HG02763 (cell line): ENCODE measurements around the gene MYL11.
"Not testable (repeated sequence)": the region's sequence is repeated elsewhere in the genome, so short reads cannot be mapped to it uniquely, and the experiment has no call there.

Source experiments
- ATAC-seq: cut with Tn5 transposase; IDR thresholded peaks from one replicate; pipeline ENCODE4 v1.9.1; 2021; ENCODE audit warnings: mild to moderate bottlenecking, moderate library complexity; ENCODE audit not compliant: unreplicated experiment

Gene MYL11, protein sequence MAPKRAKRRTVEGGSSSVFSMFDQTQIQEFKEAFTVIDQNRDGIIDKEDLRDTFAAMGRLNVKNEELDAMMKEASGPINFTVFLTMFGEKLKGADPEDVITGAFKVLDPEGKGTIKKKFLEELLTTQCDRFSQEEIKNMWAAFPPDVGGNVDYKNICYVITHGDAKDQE

DNA sequence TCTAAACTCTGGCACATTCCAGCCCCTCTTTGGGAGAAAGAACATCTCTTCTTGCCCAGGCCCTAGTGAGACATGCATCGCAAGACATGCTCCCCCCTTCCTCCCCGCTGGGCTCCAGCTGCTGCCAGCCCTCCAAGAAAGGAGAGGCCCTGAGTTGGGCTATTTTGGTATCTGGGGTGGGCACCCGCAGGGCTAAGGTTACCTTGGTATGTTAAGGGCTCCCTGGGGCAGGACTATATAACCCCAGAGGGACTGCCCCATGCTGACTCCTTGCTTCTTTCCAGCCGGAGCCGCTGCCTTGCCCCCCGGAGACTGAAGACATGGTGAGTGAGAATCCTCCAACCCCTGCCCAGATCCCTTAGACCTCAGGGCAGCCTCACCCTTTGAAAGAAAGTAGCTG is at the start of gene MYL11:
Gene MYL11 (plus strand): TSS at position 265 of the 400 bp plus-strand sequence. CDS start 56 bp downstream, at position 321.
- no peak for ATAC-seq

DNA sequence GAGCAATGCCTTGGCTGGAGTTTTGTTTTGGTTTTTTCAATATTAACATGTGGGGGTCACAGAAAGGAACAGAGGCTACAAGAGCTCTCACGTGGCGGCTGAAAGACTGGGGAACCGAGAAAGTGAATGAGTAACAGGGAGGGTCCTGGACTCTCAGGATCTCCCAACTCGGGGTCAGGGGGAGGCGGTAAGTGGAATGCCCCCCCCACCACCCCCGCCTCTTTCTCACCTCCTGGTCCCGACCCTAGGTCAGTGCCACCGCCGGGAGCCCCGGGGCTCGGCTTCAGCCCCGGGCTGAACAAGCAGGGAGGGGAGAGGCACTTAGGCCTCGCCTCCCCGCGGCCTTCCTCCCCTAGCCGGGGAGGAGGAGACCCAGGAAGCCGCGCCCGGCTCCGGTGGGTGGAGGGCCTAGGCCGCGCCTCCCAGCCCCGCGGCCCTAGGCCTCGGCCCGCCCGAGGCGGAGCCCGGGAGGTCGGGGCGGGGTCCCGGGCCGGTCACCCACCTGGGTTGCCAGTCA is 40.1 kb upstream of the MYL11 start:
- peak; percentile 82 for ATAC-seq

DNA sequence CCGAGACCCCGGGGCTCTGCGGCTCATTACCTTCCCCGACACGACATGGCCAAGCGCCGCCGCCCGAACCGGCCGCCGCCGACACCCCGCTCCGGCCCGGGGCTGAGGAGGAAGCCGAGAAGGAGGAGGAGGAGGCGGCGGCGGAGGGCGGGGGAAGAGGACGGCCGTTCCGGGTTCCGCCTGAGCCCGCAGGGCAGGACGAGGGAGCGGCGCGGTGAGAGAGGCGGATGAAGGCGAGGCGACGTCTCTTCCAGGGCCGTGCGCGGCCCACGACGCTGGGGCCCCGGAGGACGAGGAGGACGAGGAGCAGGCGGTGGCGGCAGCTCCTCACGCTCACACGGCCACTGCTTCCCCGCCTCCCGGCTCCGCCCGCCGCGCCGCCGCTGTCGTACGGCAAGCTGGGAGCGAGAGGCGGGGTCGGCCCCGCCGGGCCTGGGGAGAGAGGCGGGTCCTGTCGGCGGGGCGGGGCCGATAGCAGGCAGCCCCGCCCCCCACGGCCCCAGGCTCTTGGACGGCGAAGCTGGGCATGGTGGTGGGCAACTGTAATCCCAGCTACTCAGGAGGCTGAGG is 39.5 kb upstream of the MYL11 start:
- peak; percentile 76 for ATAC-seq

DNA sequence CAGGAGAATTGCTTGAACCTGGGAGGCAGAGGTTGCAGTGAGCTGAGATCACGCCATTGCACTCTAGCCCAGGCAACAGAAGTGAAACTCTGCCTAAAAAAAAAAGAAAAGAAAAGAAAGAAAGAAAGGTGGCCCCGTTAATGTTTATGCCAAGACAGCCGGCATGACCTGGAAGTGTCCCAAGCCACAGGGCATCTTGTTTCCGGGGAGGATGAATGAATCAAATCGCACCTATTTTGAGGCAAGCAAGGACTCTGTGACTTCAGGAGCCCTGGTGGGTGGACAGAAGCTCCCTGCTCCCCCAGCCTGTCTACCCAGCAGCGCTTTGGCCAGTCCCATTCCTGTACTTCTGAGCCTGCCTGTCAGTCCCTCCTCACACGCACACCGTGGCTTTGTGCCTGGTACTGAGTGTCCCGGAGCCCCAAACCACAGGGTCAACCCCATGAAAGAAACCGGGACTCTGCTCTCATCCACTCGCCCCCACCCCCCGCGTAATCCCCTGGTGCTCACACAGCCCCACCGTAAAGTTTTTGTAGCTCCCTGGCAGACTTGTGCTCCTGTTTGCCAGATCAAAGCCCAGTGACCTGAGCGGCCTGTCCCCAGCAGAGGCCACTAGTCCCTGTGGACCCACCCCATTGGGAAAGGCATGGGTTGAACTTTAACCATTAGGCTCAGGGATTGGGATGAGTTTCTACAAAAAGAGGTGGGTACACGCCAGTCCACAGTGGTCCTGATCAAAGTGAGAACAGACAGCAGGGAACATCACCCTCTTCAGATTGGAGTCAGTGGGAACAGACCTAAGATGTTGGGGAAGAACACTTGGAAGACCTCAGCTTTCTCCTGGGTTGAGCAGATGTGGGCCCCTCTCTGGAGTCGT is 38.8 kb upstream of the MYL11 start:
- ATAC-seq = peak; percentile 11

DNA sequence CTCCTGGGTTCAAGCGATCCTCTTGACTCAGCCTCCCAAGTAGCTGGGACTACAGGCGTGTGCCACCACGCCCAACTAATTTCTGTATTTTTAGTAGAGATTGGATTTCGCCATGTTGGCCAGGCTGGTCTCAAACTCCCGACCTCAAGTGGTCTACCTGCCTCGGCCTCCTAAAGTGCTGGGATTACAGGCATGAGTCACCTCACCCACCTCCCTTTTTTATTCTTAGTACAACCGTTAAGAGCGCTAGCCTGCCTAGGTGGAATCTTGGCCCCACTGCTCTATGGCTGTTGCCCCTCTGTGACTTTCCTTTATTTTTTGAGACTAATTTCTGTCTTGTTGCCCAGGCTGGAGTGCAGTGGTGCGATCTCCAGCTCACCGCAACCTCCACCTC is 36.6 kb upstream of the MYL11 start:
- not testable (repeated sequence) for ATAC-seq

DNA sequence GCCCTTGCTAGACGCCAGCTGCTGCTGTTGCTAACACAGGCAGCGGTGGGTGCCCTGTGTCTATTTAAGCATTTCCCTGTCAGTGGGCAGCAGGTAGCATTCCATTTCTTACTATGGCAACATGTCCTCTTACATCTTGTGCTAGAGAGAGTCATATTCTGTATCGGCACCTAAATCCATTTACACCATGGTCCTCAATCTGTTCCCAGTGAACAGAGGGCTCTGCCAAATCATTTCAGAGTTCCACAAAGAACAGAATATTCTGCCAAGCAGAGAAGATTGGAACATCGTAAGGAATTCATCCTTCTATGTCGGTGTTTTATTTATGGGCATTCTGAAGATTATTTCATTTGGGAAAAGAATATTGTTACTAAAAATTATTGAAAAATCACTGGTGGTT is 35.9 kb upstream of the MYL11 start:
- ATAC-seq = not testable (repeated sequence)

DNA sequence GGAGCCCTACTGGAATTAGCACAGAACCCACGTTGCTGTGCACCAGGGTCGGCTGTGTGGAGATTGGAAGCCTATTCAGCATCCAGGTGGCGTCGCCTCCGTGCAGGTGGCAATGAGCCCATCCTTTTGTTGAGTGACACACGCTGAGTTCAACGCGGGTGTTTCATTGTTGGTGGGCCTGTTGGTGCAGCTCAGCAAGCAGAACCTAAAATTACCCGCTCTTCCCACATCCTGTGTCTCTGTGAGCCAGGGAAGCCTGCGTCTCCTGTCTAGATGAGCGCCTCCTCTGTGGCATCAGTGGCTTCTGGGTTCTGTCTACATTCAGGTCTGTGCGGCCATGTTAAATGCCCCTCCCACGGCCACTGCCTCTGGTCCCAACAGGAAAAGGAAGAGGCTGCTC is 34.0 kb upstream of the MYL11 start:
- no peak for ATAC-seq

DNA sequence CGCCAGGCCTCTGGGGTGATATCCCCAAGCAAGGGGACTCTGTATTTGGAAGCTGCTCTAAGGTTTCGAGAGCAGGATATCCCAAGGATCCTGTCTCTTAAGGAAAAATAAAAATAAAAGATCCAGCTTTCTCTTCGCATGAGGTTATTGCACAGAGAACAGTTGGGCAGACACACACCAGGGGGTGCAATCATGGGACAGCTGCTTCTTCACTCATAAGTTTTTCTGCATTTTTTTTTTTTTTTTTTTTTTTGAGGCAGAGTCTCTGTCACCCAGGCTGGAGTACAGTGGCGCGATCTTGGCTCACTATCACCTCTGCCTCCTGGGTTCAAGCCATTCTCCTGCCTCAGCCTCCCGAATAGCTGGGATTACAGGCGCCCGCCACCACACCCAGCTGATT is 32.6 kb upstream of the MYL11 start:
- not testable (repeated sequence) for ATAC-seq

DNA sequence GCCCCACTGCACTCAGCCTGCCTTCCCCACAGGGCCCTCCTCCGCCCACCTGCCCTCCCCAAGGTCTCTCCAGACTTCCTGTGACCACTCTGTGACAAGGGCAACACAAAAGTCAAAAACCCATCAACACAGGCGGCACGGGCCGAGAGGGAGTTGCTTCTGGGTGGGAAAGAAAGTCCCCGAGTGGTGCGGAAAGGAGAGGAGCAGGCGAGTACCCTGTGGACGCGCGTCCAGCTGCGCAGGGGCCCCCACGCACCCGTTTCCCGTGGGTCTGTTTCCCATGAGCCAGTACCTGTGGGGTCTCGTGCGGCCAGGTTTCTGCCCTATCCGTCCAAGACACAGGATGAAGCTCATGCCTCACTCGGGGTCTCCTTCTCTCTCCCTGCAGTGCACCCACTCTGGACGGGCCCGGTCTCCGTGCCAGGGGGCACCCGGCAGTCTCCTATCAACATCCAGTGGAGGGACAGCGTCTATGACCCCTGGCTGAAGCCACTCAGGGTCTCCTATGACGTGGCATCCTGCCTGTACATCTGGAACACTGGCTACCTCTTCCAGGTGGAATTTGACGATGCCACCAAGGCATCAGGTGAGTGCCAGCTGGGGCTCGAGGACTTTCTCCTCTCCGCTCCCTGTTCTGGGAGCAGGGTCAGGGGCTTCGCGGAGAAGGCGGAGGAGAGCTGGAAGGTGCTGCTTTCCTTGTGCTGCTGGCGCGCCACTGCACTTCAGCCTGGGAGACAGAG is 31.7 kb upstream of the MYL11 start:
- no peak for ATAC-seq

DNA sequence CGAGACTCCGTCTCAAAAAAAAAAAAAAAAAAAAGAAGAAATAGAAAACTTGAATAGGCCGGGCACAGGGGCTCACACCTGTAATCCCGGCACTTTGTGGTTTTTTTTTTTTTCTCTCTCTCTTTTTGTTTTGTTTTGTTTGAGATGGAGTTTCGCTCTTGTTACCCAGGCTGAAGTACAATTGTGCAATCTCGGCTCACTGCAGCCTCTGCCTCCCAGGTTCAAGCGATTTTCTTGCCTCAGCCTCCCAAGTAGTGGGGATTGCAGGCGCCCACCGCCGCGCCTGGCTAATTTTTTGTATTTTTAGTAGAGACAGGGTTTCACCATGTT is 31.1 kb upstream of the MYL11 start:
- ATAC-seq = not testable (repeated sequence)

DNA sequence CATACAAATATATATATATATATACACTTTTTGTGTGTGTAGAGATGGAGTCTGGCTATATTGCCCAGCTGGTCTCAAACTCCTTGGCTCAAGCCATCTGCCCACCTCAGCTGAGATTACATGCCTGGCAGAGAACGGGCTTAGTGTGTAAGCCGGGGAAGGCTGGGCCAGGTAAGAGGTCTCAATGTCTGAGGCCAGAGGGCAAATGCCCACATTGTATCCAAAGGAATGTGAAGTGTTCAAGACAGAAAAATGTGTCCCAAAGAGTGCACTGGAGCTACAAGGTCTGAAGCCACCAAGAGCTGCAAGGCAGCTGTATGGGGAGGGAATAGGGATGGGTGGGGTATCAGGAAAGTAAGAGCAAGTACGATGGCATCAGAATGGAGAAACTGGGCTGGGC is 28.3 kb upstream of the MYL11 start:
- ATAC-seq = no peak

DNA sequence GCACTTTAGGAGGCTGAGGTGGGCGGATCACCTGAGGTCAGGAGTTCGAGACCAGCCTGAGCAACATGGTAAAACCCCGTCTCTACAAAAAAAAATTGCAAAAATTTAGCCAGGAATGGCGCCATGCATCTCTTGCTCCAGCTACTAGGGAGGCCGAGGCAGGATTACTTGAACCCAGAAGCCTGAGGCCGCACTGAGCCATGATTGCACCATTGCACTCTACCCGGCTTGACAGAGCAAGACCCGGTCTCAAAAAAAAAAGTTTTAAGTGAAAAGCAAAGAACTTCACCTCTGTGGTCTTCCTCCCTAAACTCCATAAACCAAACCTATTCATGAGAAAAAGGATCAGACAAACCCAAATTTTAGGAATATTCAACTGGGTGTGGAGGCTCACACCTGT is 26.5 kb upstream of the MYL11 start:
- ATAC-seq = no peak

DNA sequence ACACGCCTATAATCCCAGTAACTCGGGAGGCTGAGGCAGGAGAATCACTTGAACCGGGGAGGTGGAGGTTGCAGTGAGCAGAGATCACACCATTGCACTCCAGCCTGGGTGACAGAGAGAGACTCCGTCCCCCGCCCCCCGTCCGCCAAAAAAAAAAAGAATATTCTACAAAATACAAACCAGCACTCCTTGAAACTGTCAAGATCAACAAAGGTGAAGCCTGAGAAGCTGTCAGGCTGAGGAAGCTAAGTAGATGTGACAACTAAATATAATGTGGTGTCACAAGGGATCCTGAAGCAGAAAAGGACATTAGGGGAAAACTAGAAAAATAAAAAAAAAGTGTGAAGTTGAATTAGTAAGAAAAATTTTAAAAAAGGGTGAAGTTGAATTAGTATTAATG is 25.7 kb upstream of the MYL11 start:
- no peak for ATAC-seq

DNA sequence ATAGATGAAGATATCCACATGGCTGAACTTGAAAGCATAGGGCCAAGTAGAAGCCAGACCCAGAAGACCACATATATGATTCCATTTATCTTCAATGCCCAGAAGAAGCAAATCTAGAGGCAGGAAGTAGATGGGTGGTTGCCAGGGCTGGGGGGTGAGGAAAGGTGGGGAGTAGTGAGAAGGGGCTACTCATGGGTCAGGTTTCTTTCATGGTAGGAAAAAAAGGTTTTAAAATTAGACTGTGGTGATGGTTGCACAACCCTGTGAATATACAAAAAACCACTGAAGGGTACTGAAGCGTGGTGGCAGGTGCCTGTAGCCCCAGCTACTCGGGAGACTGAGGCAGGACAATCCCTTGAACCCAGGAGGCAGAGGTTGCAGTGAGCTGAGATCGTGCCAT is 24.9 kb upstream of the MYL11 start:
- no peak for ATAC-seq

DNA sequence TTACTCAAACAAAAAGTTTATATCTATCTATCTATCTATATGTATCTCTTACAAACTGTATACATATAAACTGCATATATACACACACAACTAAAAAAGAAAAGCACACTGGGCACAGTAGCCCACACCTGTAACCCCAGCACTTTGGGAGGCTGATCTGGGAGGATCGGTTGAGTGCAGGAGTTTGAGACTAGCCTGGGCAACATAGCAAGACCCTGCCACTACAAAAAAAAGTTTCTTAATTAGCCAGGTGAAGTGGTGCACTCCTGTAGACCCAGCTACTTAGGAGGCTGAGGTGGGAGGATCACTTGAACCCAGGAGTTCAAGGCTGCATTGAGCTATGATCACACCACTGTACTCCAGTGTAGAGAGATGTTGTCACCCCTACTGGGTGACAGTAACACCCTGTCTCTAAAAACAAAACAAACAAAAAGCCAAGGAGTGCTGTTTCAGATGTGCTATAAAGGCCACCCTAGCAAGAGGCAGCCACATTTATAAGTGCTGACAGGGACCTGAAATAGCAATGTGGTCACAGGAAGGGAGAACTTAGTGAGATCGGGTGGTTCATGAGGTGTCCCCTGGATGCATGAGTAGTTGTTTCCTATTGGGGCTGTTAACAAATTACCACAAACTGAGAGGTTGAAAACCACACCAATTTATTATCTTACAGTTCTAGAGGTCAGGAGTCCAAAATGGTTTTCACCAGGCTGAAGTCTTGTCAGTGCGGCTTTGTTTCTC is 24.3 kb upstream of the MYL11 start:
- ATAC-seq = peak; percentile 37

DNA sequence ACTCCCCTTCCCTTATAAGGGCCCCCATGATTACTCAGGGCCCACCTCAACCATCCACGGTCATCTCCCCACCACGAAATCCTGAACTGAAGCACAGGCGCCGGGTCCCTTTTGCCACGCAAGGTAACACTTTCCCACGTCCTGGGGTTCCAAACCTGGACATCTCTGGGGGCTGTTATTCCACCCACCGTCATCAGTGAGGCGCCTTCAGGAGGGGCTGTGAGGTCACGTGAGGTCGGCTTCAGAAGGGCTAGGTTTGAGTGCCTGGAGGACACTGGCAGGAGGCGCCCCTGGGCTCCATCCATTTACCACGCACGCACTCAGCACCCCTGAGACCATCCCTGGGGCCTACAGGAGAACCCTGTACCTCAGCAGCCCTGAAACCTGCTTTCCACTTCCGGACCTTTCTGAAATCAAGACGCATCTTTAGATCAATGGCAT is 23.6 kb upstream of the MYL11 start:
- no peak for ATAC-seq

DNA sequence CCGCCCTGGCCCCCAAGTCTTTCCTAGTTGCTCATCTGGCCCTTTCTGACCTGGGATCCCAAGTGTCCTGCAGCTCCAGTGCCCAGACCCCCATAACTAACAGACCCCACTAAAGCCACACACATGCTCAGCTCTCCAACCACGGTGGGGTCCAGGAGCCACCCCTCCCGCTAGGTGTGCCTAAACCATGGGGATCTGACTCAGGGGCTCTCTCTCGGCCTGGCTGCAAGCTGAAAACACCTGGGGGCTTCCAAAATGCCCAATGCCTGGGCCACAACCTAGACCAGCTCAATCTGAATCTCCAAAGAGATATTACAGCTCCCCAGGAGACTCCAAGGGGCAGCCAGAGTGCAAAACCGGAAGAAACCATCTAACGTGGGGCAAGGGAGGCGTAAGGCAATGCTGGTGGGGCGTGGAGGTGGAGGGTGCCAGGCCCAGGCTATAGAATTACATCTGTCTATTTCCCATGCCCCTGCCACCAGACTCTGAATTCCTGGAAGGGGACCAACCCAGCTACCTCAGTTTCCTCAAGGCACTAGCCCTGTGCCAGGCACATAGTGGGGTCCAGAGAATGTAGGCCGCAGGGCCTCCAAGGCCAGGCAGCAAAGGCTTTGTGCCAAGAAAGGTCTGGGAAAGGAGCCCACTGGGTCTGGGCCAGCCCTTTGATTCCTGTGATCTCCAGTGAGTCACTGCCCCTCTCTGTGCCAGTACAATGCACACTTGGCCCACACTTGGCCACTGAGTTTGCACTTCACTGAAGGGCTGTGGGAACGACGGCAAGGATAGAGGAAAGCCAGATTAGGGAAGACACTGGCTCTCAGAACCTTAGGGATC is 22.8 kb upstream of the MYL11 start:
- no peak for ATAC-seq

DNA sequence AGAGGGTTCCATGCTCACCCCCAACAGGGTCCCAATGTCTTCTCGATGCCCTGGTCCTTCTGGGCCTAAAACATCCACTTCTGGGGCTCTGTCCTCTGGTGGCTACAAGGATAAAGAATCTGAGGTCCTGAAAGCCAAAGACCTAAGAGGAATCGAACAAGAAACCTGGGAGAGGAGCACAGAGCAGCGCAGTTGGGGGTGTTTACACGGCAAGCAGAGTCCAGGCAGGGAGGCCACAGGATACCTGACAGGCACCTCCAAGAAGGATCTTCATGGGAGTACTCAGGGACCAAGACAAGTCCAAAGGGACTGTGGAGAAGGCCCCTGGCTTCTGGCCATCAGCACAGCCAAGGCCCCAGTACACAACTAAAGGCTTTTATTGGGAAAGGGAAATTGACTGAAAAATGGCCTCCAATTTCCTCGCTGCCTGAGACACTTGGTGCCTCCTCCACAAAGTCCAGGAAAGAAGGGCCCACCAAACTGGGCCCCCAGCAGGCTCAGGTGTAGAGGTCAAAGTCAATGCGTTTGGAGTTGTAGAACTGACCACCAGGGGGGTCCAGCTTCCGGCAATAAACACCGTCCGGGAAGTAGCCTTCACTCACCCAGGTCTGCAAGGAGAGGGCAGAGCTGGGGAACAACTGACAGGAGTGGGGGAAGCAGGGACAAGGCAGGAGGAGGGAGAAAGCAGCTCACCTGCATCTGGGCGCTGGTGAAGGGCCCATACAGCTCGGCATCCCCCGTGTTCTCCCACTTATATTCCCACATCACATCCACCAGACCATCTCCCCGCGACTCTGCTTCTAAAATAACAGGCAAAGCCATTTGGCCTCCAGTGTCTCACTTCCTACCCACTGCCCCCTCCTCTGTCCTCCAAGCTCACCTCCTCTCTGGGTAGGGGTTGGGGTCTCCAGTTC is 21.9 kb upstream of the MYL11 start:
- no peak for ATAC-seq
